Osteoblast (primary cell): ENCODE measurements around the gene CD300E. TPM values are rescaled to one million over a fixed set of nuclear protein-coding genes. Genes with fewer than 3 reads are reported as not detected.

Experiments used
- DNase-seq: peaks from one replicate; pipeline ENCODE4 v3.0.0; 2011; ENCODE audit warnings: low spot score, mixed read lengths; ENCODE audit not compliant: insufficient read length; ENCODE audit errors: missing footprints
- H2AFZ ChIP-seq: 2 replicates; pipeline ENCODE4 v1.6.0; 2011; ENCODE audit warnings: mild to moderate bottlenecking, low read length
- H3K27ac ChIP-seq: 2 replicates; pipeline ENCODE4 v1.5.1; 2011; ENCODE audit warnings: mild to moderate bottlenecking, low read depth, low read length, moderate library complexity
- H3K27me3 ChIP-seq: 2 replicates; pipeline ENCODE4 v1.6.0; 2012; ENCODE audit warnings: mild to moderate bottlenecking, control low read depth, inconsistent platforms, low read length, moderate library complexity; ENCODE audit not compliant: insufficient read depth
- H3K36me3 ChIP-seq: 2 replicates; pipeline ENCODE4 v1.5.1; 2011; ENCODE audit warnings: mild to moderate bottlenecking, low read length, control low read depth, moderate library complexity; ENCODE audit not compliant: insufficient read depth
- H3K4me1 ChIP-seq: 2 replicates; pipeline ENCODE4 v1.5.1; 2011; ENCODE audit warnings: mild to moderate bottlenecking, low read length, control low read depth, moderate library complexity; ENCODE audit not compliant: insufficient read depth
- H3K4me2 ChIP-seq: 2 replicates; pipeline ENCODE4 v1.6.0; 2011; ENCODE audit warnings: mild to moderate bottlenecking, low read length; ENCODE audit not compliant: insufficient read depth
- H3K4me3 ChIP-seq: fragments of 200-600 bp; sonication (generic); 3 replicates; pipeline ENCODE4 v1.5.1; 2012; ENCODE audit warnings: mild to moderate bottlenecking, low read length, inconsistent platforms; ENCODE audit not compliant: insufficient read depth
- H3K79me2 ChIP-seq: 2 replicates; pipeline ENCODE4 v1.6.0; 2012; ENCODE audit warnings: mild to moderate bottlenecking, low read length, control low read depth, inconsistent platforms; ENCODE audit not compliant: insufficient read depth
- H3K9me3 ChIP-seq: 2 replicates; pipeline ENCODE4 v1.5.1; 2011; ENCODE audit warnings: low read depth, low read length, control low read depth
- H4K20me1 ChIP-seq: 2 replicates; pipeline ENCODE4 v1.6.0; 2012; ENCODE audit warnings: mild to moderate bottlenecking, low read length, control low read depth; ENCODE audit not compliant: insufficient read depth
- CTCF ChIP-seq: IDR thresholded peaks from 2 replicates; pipeline ENCODE4 v1.5.1; 2011; ENCODE audit warnings: mild to moderate bottlenecking, low read depth, low read length, moderate library complexity; ENCODE audit errors: extremely low read depth
- total RNA-seq: library from RNA; depleted of rRNA; stranded (reverse); fragments of >200 nt; gene quantifications from 2 replicates; pipeline ENCODE4 v1.2.3, GENCODE V29; 2012

CD300E gene
- total RNA-seq, 1 donor, result under 0.01 TPM

- no peak overlapping the region for H3K27ac ChIP-seq
- no peaks in the 10 kb centered on the region for H3K27me3 ChIP-seq
- H4K20me1 ChIP-seq, result no peaks in the 10 kb centered on the region
- no peak overlapping the region for H2AFZ ChIP-seq
- no peak for TF ChIP-seq CTCF
- no peaks in the 10 kb centered on the region for H3K79me2 ChIP-seq
- H3K9me3 ChIP-seq, result no peaks in the 10 kb centered on the region
- no peak for DNase-seq
- H3K4me3 ChIP-seq, result no peak overlapping the region
- H3K4me1 ChIP-seq, result no peaks in the 10 kb centered on the region
- H3K4me2 ChIP-seq, result no peak overlapping the region
- no peaks in the 10 kb centered on the region for H3K36me3 ChIP-seq
Observed at GRCh38 chr17:74612046-74612445, 11.5 kb downstream of the CD300E start.

GRCh38 chr17:74610108-74610507 is 13.4 kb downstream of the CD300E start:
- H3K27me3 ChIP-seq, result no peaks in the 10 kb centered on the region
- no peak overlapping the region for H3K27ac ChIP-seq
- no peaks in the 10 kb centered on the region for H3K9me3 ChIP-seq
- H2AFZ ChIP-seq, result no peak overlapping the region
- H3K4me3 ChIP-seq, result no peak overlapping the region
- no peaks in the 10 kb centered on the region for H3K79me2 ChIP-seq
- H4K20me1 ChIP-seq, result peaks cover 2% of the 10 kb centered on the region
- H3K36me3 ChIP-seq, result no peaks in the 10 kb centered on the region
- H3K4me2 ChIP-seq, result no peak overlapping the region
- DNase-seq, result no peak
- no peaks in the 10 kb centered on the region for H3K4me1 ChIP-seq
- no peak for TF ChIP-seq CTCF

GRCh38 chr17:74608511-74608910 is 15.0 kb downstream of the CD300E start:
- no peak overlapping the region for H2AFZ ChIP-seq
- H3K9me3 ChIP-seq, result no peaks in the 10 kb centered on the region
- no peaks in the 10 kb centered on the region for H3K36me3 ChIP-seq
- no peaks in the 10 kb centered on the region for H3K4me1 ChIP-seq
- H3K4me2 ChIP-seq, result no peak overlapping the region
- no peak for DNase-seq
- no peak for TF ChIP-seq CTCF
- no peaks in the 10 kb centered on the region for H3K27me3 ChIP-seq
- no peak overlapping the region for H3K4me3 ChIP-seq
- H3K27ac ChIP-seq, result no peak overlapping the region
- no peaks in the 10 kb centered on the region for H3K79me2 ChIP-seq
- H4K20me1 ChIP-seq, result peaks cover 2% of the 10 kb centered on the region

GRCh38 chr17:74607221-74607620 is 16.3 kb downstream of the CD300E start:
- TF ChIP-seq CTCF, result no peak
- Histone ChIP-seq H3K9me3 (no peaks in the 10 kb centered on the region), H3K27me3 (peaks cover 12% of the 10 kb centered on the region), H3K4me1 (no peaks in the 10 kb centered on the region), H3K36me3 (no peaks in the 10 kb centered on the region), H3K27ac (no peak overlapping the region), H3K4me3 (no peak overlapping the region), H3K79me2 (no peaks in the 10 kb centered on the region), H3K4me2 (no peak overlapping the region), H2AFZ (no peak overlapping the region), H4K20me1 (peaks cover 2% of the 10 kb centered on the region)
- DNase-seq, result no peak
